HFFc6 (cell line): ENCODE measurements around the gene MADCAM1. TPM values are rescaled to one million over a fixed set of nuclear protein-coding genes. Genes with fewer than 3 reads are reported as not detected.

ENCODE experiments used
- DNase-seq: peaks from one replicate; pipeline ENCODE4 v3.0.0-alpha.2; 2018
- H3K27ac Mint-ChIP-seq: 2 replicates; pipeline ENCODE4 v1.8.0; 2020; ENCODE audit warnings: mild to moderate bottlenecking, mixed read lengths
- H3K27me3 Mint-ChIP-seq: 2 replicates; pipeline ENCODE4 v1.8.0; 2021; ENCODE audit warnings: mild to moderate bottlenecking, moderate library complexity, mixed read lengths; ENCODE audit not compliant: insufficient read depth
- H3K36me3 Mint-ChIP-seq: 2 replicates; pipeline ENCODE4 v1.8.0; 2021; ENCODE audit warnings: low read depth, mixed read lengths
- H3K4me1 Mint-ChIP-seq: 2 replicates; pipeline ENCODE4 v1.8.0; 2020; ENCODE audit warnings: low read depth, mixed read lengths
- H3K4me3 Mint-ChIP-seq: 2 replicates; pipeline ENCODE4 v1.8.0; 2020; ENCODE audit warnings: mild to moderate bottlenecking, moderate library complexity, mixed read lengths
- H3K9me3 Mint-ChIP-seq: 2 replicates; pipeline ENCODE4 v1.8.0; 2020; ENCODE audit warnings: mild to moderate bottlenecking, mixed read lengths
- CTCF ChIP-seq: fragments of 200-600 bp; sonication (generic); IDR thresholded peaks from 2 replicates; pipeline ENCODE4 v1.5.0; 2021; ENCODE audit warnings: antibody characterized with exemption, mild to moderate bottlenecking
- total RNA-seq, 6 experiments: library from RNA; stranded (reverse); fragmentation: NEBNext Ultra II Directional; extraction: Animal tissue kit (Norgen Biotek cat#: 25700); gene quantifications; 2 replicates in 1 of 6; 3 replicates in 5 of 6; pipeline ENCODE4 v1.2.3, GENCODE V29; 2021

MADCAM1 gene
- total RNA-seq, 6 experiments from 2014 or later, result 0.11 to 0.47 (median 0.21) TPM

GRCh38 chr19:532561-533363, 36.5 kb downstream of the MADCAM1 start:
- peak; percentile 77 for TF ChIP-seq CTCF
- Mint-ChIP-seq H3K9me3 (no peaks in the 10 kb centered on the region), H3K27ac (peak overlapping the region; percentile 88), H3K36me3 (no peaks in the 10 kb centered on the region), H3K27me3 (no peaks in the 10 kb centered on the region; the same call in 1 of the 2 replicates), H3K4me3 (peak overlapping the region; percentile 90), H3K4me1 (peaks cover 15% of the 10 kb centered on the region)
- peak; percentile 66 for DNase-seq

GRCh38 chr19:533364-534058, 37.2 kb downstream of the MADCAM1 start:
- Mint-ChIP-seq H3K36me3 (no peaks in the 10 kb centered on the region), H3K27me3 (no peaks in the 10 kb centered on the region; the same call in 1 of the 2 replicates), H3K4me1 (peaks cover 15% of the 10 kb centered on the region), H3K27ac (peak overlapping the region; percentile 88), H3K4me3 (peak overlapping the region; percentile 90), H3K9me3 (no peaks in the 10 kb centered on the region)
- DNase-seq, result no peak
- TF ChIP-seq CTCF, result no peak

- no peak; the same call in 1 of the 2 replicates for TF ChIP-seq CTCF
- Mint-ChIP-seq H3K9me3 (no peaks in the 10 kb centered on the region), H3K27me3 (no peaks in the 10 kb centered on the region; the same call in 1 of the 2 replicates), H3K36me3 (no peaks in the 10 kb centered on the region), H3K4me3 (peak overlapping the region; percentile 90), H3K4me1 (peaks cover 15% of the 10 kb centered on the region), H3K27ac (peak overlapping the region; percentile 88)
- DNase-seq, result no peak
These were observed 37.8 kb downstream of the MADCAM1 start for GRCh38 chr19:534088-534487.

GRCh38 chr19:535017-535835, 38.9 kb downstream of the MADCAM1 start:
- DNase-seq, result no peak
- Mint-ChIP-seq H3K4me1 (peaks cover 15% of the 10 kb centered on the region), H3K27me3 (no peaks in the 10 kb centered on the region; the same call in 1 of the 2 replicates), H3K27ac (peak overlapping the region; percentile 33; the same call in 1 of the 2 replicates), H3K4me3 (peak overlapping the region; percentile 32; the same call in 1 of the 2 replicates), H3K9me3 (no peaks in the 10 kb centered on the region), H3K36me3 (no peaks in the 10 kb centered on the region)
- TF ChIP-seq CTCF, result peak; percentile 46
